WTC11 (cell line): ENCODE results near the gene NANP. TPM values are rescaled to one million over a fixed set of nuclear protein-coding genes. Genes with fewer than 3 reads are reported as not detected.
"Not testable (repeated sequence)": the region's sequence is repeated elsewhere in the genome, so short reads cannot be mapped to it uniquely, and the experiment has no call there.

Source experiments
- ATAC-seq: fragments of 200-7000 bp; cut with Tn5 transposase; 2 replicates; pipeline ENCODE4 v1.10.0; 2021; ENCODE audit warnings: mild to moderate bottlenecking, moderate library complexity
- CTCF ChIA-PET: fragments of 300-600 bp; sonication (Branson Sonifier 250); formaldehyde crosslinking; loops from one replicate; lab custom pipeline; 2021; ENCODE audit warnings: antibody characterized with exemption; lab: Charles Lee
- POLR2A ChIA-PET: fragments of 350-600 bp; sonication (Branson Sonifier 250); formaldehyde crosslinking; loops from one replicate; lab custom pipeline; 2021; ENCODE audit warnings: antibody characterized with exemption; lab: Charles Lee
- DNase-seq: peaks from one replicate; pipeline ENCODE4 v3.0.0; 2021; ENCODE audit warnings: low spot score
- H3K27ac Mint-ChIP-seq: 2 replicates; pipeline ENCODE4 v1.8.0; 2021; ENCODE audit warnings: mixed read lengths
- H3K27me3 Mint-ChIP-seq: 2 replicates; pipeline ENCODE4 v1.8.0; 2021; ENCODE audit warnings: low read depth, mild to moderate bottlenecking, moderate library complexity, mixed read lengths
- H3K36me3 Mint-ChIP-seq: 2 replicates; pipeline ENCODE4 v1.8.0; 2021; ENCODE audit warnings: mixed read lengths
- H3K4me1 Mint-ChIP-seq: 2 replicates; pipeline ENCODE4 v1.8.0; 2022; ENCODE audit warnings: mixed read lengths
- H3K4me3 Mint-ChIP-seq: 2 replicates; pipeline ENCODE4 v1.8.0; 2021; ENCODE audit warnings: mild to moderate bottlenecking, moderate library complexity, mixed read lengths
- H3K9me3 Mint-ChIP-seq: 2 replicates; pipeline ENCODE4 v1.8.0; 2021; ENCODE audit warnings: mixed read lengths
- ATF1 ChIP-seq: sonication (generic); formaldehyde crosslinking; IDR thresholded peaks from 2 replicates; pipeline ENCODE4 v1.8.1; 2023; ENCODE audit warnings: mild to moderate bottlenecking, moderate library complexity, missing genetic modification reagents
- ATF2 ChIP-seq: sonication (generic); formaldehyde crosslinking; IDR thresholded peaks from 2 replicates; pipeline ENCODE4 v1.8.1; 2022; ENCODE audit warnings: low read depth, missing genetic modification reagents, borderline replicate concordance
- ATF6 ChIP-seq: sonication (generic); formaldehyde crosslinking; IDR thresholded peaks from 2 replicates; pipeline ENCODE4 v1.8.1; 2023; ENCODE audit warnings: mild to moderate bottlenecking, missing genetic modification reagents
- ELF4 ChIP-seq: sonication (generic); formaldehyde crosslinking; IDR thresholded peaks from 2 replicates; pipeline ENCODE4 v1.8.1; 2022; ENCODE audit warnings: low read depth, mild to moderate bottlenecking, moderate library complexity, missing genetic modification reagents
- GTF2I ChIP-seq: fragments of 250-450 bp; sonication (Bioruptor Pico); conservative IDR thresholded peaks from 2 replicates; pipeline ENCODE4 v1.4.0; 2021; ENCODE audit warnings: mild to moderate bottlenecking
- IRF1 ChIP-seq: sonication (generic); formaldehyde crosslinking; IDR thresholded peaks from 2 replicates; pipeline ENCODE4 v1.8.0; 2023; ENCODE audit warnings: missing genetic modification reagents
- JUN ChIP-seq: sonication (generic); formaldehyde crosslinking; IDR thresholded peaks from 2 replicates; pipeline ENCODE4 v1.8.0; 2023; ENCODE audit warnings: mild to moderate bottlenecking, missing genetic modification reagents
- MAX ChIP-seq: sonication (generic); formaldehyde crosslinking; IDR thresholded peaks from 2 replicates; pipeline ENCODE4 v1.8.0; 2022; ENCODE audit warnings: mild to moderate bottlenecking, missing genetic modification reagents
- MYBL2 ChIP-seq: sonication (generic); formaldehyde crosslinking; IDR thresholded peaks from 2 replicates; pipeline ENCODE4 v1.8.1; 2023; ENCODE audit warnings: mild to moderate bottlenecking, moderate library complexity, missing genetic modification reagents
- NFATC4 ChIP-seq: fragments of 250-450 bp; sonication (Bioruptor Pico); IDR thresholded peaks from 2 replicates; pipeline ENCODE4 v1.9.0; 2021; ENCODE audit warnings: mild to moderate bottlenecking
- NFYB ChIP-seq: sonication (generic); formaldehyde crosslinking; conservative IDR thresholded peaks from 2 replicates; pipeline ENCODE4 v1.8.0; 2022; ENCODE audit warnings: low read depth, missing genetic modification reagents
- NR2C2 ChIP-seq: sonication (generic); formaldehyde crosslinking; IDR thresholded peaks from 2 replicates; pipeline ENCODE4 v1.8.0; 2022; ENCODE audit warnings: mild to moderate bottlenecking, missing genetic modification reagents
- PRRX2 ChIP-seq: fragments of 250-450 bp; sonication (Bioruptor Pico); IDR thresholded peaks from 2 replicates; pipeline ENCODE4 v1.8.0; 2021; ENCODE audit warnings: mild to moderate bottlenecking
- SMAD4 ChIP-seq: sonication (generic); formaldehyde crosslinking; IDR thresholded peaks from 2 replicates; pipeline ENCODE4 v1.8.0; 2022; ENCODE audit warnings: mild to moderate bottlenecking, missing genetic modification reagents
- STAT6 ChIP-seq: sonication (generic); formaldehyde crosslinking; conservative IDR thresholded peaks from 2 replicates; pipeline ENCODE4 v1.8.1; 2023; ENCODE audit warnings: mild to moderate bottlenecking, low read depth, missing genetic modification reagents, moderate library complexity
- TEAD1 ChIP-seq: sonication (generic); formaldehyde crosslinking; IDR thresholded peaks from 2 replicates; pipeline ENCODE4 v1.8.0; 2022; ENCODE audit warnings: mild to moderate bottlenecking, missing genetic modification reagents
- ZNF138 ChIP-seq: sonication (generic); formaldehyde crosslinking; conservative IDR thresholded peaks from 2 replicates; pipeline ENCODE4 v1.8.1; 2022; ENCODE audit warnings: mild to moderate bottlenecking, moderate library complexity, missing genetic modification reagents
- ZNF317 ChIP-seq: sonication (generic); formaldehyde crosslinking; IDR thresholded peaks from 2 replicates; pipeline ENCODE4 v1.8.1; 2023; ENCODE audit warnings: low read depth, mild to moderate bottlenecking, moderate library complexity, missing genetic modification reagents, borderline replicate concordance
- ZSCAN18 ChIP-seq: fragments of 250-450 bp; sonication (Bioruptor Pico); IDR thresholded peaks from 2 replicates; pipeline ENCODE4 v2.1.2; 2022; ENCODE audit warnings: mild to moderate bottlenecking, moderate library complexity
- total RNA-seq: library from RNA; stranded (reverse); gene quantifications from 3 replicates; pipeline ENCODE4 v1.2.3, GENCODE V29; 2021

NANP gene
- total RNA-seq, 1 experiment from 2014 or later = 4.8 TPM

GRCh38 chr20:25659999-25660398 is 36.2 kb upstream of the NANP start (continued):
- TF ChIP-seq MYBL2 (CRISPR knock-in tag) = no peak

GRCh38 chr20:25654487-25654886 is 30.7 kb upstream of the NANP start:
- Mint-ChIP-seq H3K4me3 (no peak overlapping the region), H3K36me3 (no peaks in the 10 kb centered on the region), H3K4me1 (no peaks in the 10 kb centered on the region), H3K27ac (no peak overlapping the region), H3K27me3 (no peaks in the 10 kb centered on the region), H3K9me3 (no peaks in the 10 kb centered on the region)
- CTCF ChIA-PET = no interaction called here
- TF ChIP-seq ATF2 (CRISPR knock-in tag) (no peak), ZSCAN18 (no peak), ATF1 (CRISPR knock-in tag) (no peak), MAX (CRISPR knock-in tag) (no peak), TEAD1 (CRISPR knock-in tag) (no peak), SMAD4 (no peak), MYBL2 (CRISPR knock-in tag) (no peak), ELF4 (CRISPR knock-in tag) (no peak), ZNF317 (CRISPR knock-in tag) (no peak), GTF2I (no peak), ATF6 (CRISPR knock-in tag) (no peak), JUN (no peak), IRF1 (no peak), NFYB (no peak), NR2C2 (CRISPR knock-in tag) (no peak), NFATC4 (CRISPR knock-in tag) (no peak), STAT6 (CRISPR knock-in tag) (no peak), ZNF138 (CRISPR knock-in tag) (no peak), PRRX2 (CRISPR knock-in tag) (no peak)
- no peak for ATAC-seq
- DNase-seq = no peak
- POLR2A ChIA-PET = no interaction called here

GRCh38 chr20:25652866-25653265 is 29.1 kb upstream of the NANP start:
- H3K27ac Mint-ChIP-seq, POLR2A ChIA-PET, DNase-seq, H3K4me3 Mint-ChIP-seq, ATAC-seq, H3K4me1 Mint-ChIP-seq, H3K36me3 Mint-ChIP-seq, H3K27me3 Mint-ChIP-seq, H3K9me3 Mint-ChIP-seq: not testable (repeated sequence)
- CTCF ChIA-PET = interaction anchor here (0.7 kb wide), 1 partner anchor 297 kb away, joined by 3 read pairs; no protein-coding TSS in a partner anchor
